IMR-90 (cell line): ENCODE measurements around the gene JPH3. TPM values are rescaled to one million over a fixed set of nuclear protein-coding genes. Genes with fewer than 3 reads are reported as not detected.

Source experiments
- ATAC-seq: fragments of 200-7000 bp; cut with Tn5 transposase; 2 replicates; pipeline ENCODE4 v1.9.1; 2020; ENCODE audit warnings: low read depth, mild to moderate bottlenecking, moderate library complexity
- BruUV-seq: library from RNA; stranded (reverse); fragments of 400-500 nt; replicated peaks from 2 replicates; lab custom pipeline; 2021; lab: Mats Ljungman, UMichigan
- CTCF ChIA-PET: fragments of 300-600 bp; formaldehyde crosslinking; extraction: SDS; loops from one replicate; lab custom pipeline; 2021; ENCODE audit warnings: antibody characterized with exemption; lab: Yijun Ruan, JAX
- POLR2A ChIA-PET: fragments of 300-600 bp; sonication (Branson Sonifier 250); formaldehyde crosslinking; loops from one replicate; lab custom pipeline; 2022; ENCODE audit warnings: antibody characterized with exemption; ENCODE audit not compliant: unreplicated experiment; lab: Charles Lee
- DNase-seq: peaks from one replicate; pipeline ENCODE4 v3.0.0; 2013
- H2AFZ ChIP-seq: replicated peaks from 2 replicates; pipeline ENCODE3; 2013; ENCODE audit warnings: low read length, mild to moderate bottlenecking; ENCODE audit not compliant: poor library complexity
- H2AK5ac ChIP-seq: 2 replicates; pipeline ENCODE4 v1.6.1; 2013; ENCODE audit warnings: low read depth, low read length, inconsistent platforms
- H2AK9ac ChIP-seq: replicated peaks from 2 replicates; pipeline ENCODE3; 2013; ENCODE audit warnings: mild to moderate bottlenecking, low read depth, low read length, moderate library complexity; ENCODE audit not compliant: poor library complexity
- H2BK120ac ChIP-seq: 2 replicates; pipeline ENCODE4 v1.6.1; 2013; ENCODE audit warnings: low read depth, low read length, inconsistent platforms
- H2BK15ac ChIP-seq: 3 replicates; pipeline ENCODE4 v1.6.1; 2013; ENCODE audit warnings: low read depth, low read length, inconsistent platforms
- H2BK20ac ChIP-seq: 2 replicates; pipeline ENCODE4 v1.6.1; 2013; ENCODE audit warnings: low read depth, mild to moderate bottlenecking, inconsistent platforms, low read length, moderate library complexity
- H2BK5ac ChIP-seq: 2 replicates; pipeline ENCODE4 v1.6.1; 2013; ENCODE audit warnings: mild to moderate bottlenecking, low read depth, low read length, inconsistent platforms; ENCODE audit not compliant: poor library complexity, severe bottlenecking
- H3K14ac ChIP-seq: replicated peaks from 2 replicates; pipeline ENCODE4 v1.6.1; 2013; ENCODE audit warnings: low read depth, low read length, inconsistent platforms
- H3K18ac ChIP-seq: 2 replicates; pipeline ENCODE4 v1.6.1; 2013; ENCODE audit warnings: low read depth, low read length, control low read depth
- H3K23ac ChIP-seq: 2 replicates; pipeline ENCODE4 v1.6.1; 2013; ENCODE audit warnings: low read depth, low read length, inconsistent platforms
- H3K27ac ChIP-seq: 2 replicates; pipeline ENCODE4 v1.5.1; 2013; ENCODE audit warnings: mild to moderate bottlenecking, control low read depth, low read length; ENCODE audit not compliant: insufficient read depth
- H3K27me3 ChIP-seq: 2 replicates; pipeline ENCODE4 v1.6.1; 2013; ENCODE audit warnings: low read length; ENCODE audit not compliant: control insufficient read depth, insufficient read depth
- H3K36me3 ChIP-seq: 2 replicates; pipeline ENCODE4 v1.6.1; 2013; ENCODE audit warnings: low read length, mixed read lengths; ENCODE audit not compliant: control insufficient read depth, insufficient read depth
- H3K4ac ChIP-seq: 2 replicates; pipeline ENCODE4 v1.6.1; 2013; ENCODE audit warnings: low read depth, low read length, inconsistent platforms
- H3K4me1 ChIP-seq: 2 replicates; pipeline ENCODE4 v1.6.1; 2013; ENCODE audit warnings: low read length, mixed read lengths; ENCODE audit not compliant: control insufficient read depth, insufficient read depth
- H3K4me2 ChIP-seq: 2 replicates; pipeline ENCODE4 v1.6.1; 2013; ENCODE audit warnings: low read depth, mild to moderate bottlenecking, control low read depth, low read length, moderate library complexity
- H3K4me3 ChIP-seq: 2 replicates; pipeline ENCODE4 v1.5.1; 2013; ENCODE audit warnings: low read depth, mild to moderate bottlenecking, control low read depth, low read length, moderate library complexity; ENCODE audit not compliant: insufficient read depth
- H3K56ac ChIP-seq: 2 replicates; pipeline ENCODE4 v1.6.1; 2013; ENCODE audit warnings: low read length, inconsistent platforms; ENCODE audit not compliant: insufficient read depth; ENCODE audit errors: extremely low read depth
- H3K79me1 ChIP-seq, 2 experiments: 2 replicates each; pipeline ENCODE4 v1.6.1; 2013; ENCODE audit warnings: low read length in 2 of 2, inconsistent platforms in 1 of 2, low read depth in 1 of 2
- H3K9ac ChIP-seq: 2 replicates; pipeline ENCODE4 v1.6.1; 2013; ENCODE audit warnings: low read depth, low read length, control low read depth
- H3K9me1 ChIP-seq: 2 replicates; pipeline ENCODE4 v1.6.1; 2013; ENCODE audit warnings: low read length, inconsistent platforms; ENCODE audit not compliant: insufficient read depth
- H3K9me3 ChIP-seq: 2 replicates; pipeline ENCODE4 v1.6.1; 2013; ENCODE audit warnings: low read length; ENCODE audit not compliant: control insufficient read depth, insufficient read depth
- H4K20me1 ChIP-seq: 2 replicates; pipeline ENCODE4 v1.6.1; 2013; ENCODE audit warnings: low read length, inconsistent platforms; ENCODE audit not compliant: insufficient read depth
- H4K5ac ChIP-seq: 2 replicates; pipeline ENCODE4 v1.6.1; 2013; ENCODE audit warnings: mild to moderate bottlenecking, low read depth, low read length, control low read depth
- H4K8ac ChIP-seq, 2 experiments: 2 replicates each; pipeline ENCODE4 v1.6.1; 2013; ENCODE audit warnings: low read depth in 2 of 2, low read length in 2 of 2, control low read depth in 1 of 2, inconsistent platforms in 1 of 2
- H4K91ac ChIP-seq: 2 replicates; pipeline ENCODE4 v1.6.1; 2013; ENCODE audit warnings: low read depth, low read length, inconsistent platforms; ENCODE audit not compliant: insufficient read depth
- CHD1 ChIP-seq: IDR thresholded peaks from 2 replicates; pipeline ENCODE4 v1.6.1; 2012; ENCODE audit warnings: low read depth, low read length, improper control_type of control experiment
- MAFK ChIP-seq: IDR thresholded peaks from 2 replicates; pipeline ENCODE4 v1.6.1; 2012; ENCODE audit warnings: low read depth, low read length, improper control_type of control experiment
- MAZ ChIP-seq: IDR thresholded peaks from 2 replicates; pipeline ENCODE4 v1.6.1; 2012; ENCODE audit warnings: low read depth, mild to moderate bottlenecking, low read length, improper control_type of control experiment, moderate library complexity, borderline replicate concordance
- MXI1 ChIP-seq: IDR thresholded peaks from 2 replicates; pipeline ENCODE4 v1.6.1; 2012; ENCODE audit warnings: low read depth, mild to moderate bottlenecking, low read length, moderate library complexity, borderline replicate concordance
- SMC3 ChIP-seq: fragments of 150-350 bp; IDR thresholded peaks from 2 replicates; pipeline ENCODE4 v1.6.1; 2016; ENCODE audit warnings: low read depth, mild to moderate bottlenecking, antibody characterized with exemption, low read length, moderate library complexity
- WGBS, 2 experiments: methylation state at CpG; one replicate each; pipeline versions ENCODE4 v1.1.5 to v1.1.7; 2013; ENCODE audit warnings: missing lambda C conversion rate in 2 of 2; ENCODE audit not compliant: insufficient read length in 1 of 2; ENCODE audit errors: extremely low coverage in 2 of 2; 5-methylcytosine and 5-hydroxymethylcytosine counted together
- dilution Hi-C: fragments of 300-500 bp; cut with HindIII; formaldehyde crosslinking; loops from one replicate; pipeline ENCODE4 v1.14.3; 2018; ENCODE audit warnings: low sequenced_read_pairs; ENCODE audit not compliant: unreplicated experiment
- in situ Hi-C: fragments of 300-500 bp; cut with MboI; formaldehyde crosslinking; loops from 3 replicates; pipeline ENCODE4 v1.14.3; 2019; ENCODE audit warnings: low sequenced_read_pairs, inconsistent platforms, mixed read lengths
- intact Hi-C: fragments of 100-400 bp; cut with micrococcal nuclease; formaldehyde crosslinking; loops from 2 replicates; pipeline ENCODE4 v1.10.0; 2022
- polyA plus RNA-seq, 3 experiments: library from polyadenylated mRNA; depleted of rRNA; stranded (reverse); fragments of >200 nt; gene quantifications; 2 replicates each; pipeline ENCODE4 v1.2.3, GENCODE V29; 2012; ENCODE audit warnings: low replicate concordance in 1 of 3
- total RNA-seq: library from RNA; depleted of rRNA; stranded (reverse); fragments of >200 nt; gene quantifications from 2 replicates; pipeline ENCODE4 v1.2.3, GENCODE V29; 2012
- TF ChIP-seq, protein P1 (sequence below): conservative IDR thresholded peaks from 2 replicates; pipeline ENCODE4 v1.5.1; 2012; ENCODE audit warnings: mild to moderate bottlenecking, low read depth, low read length, improper control_type of control experiment

Gene JPH3
- total and polyA plus RNA-seq, 2 of the 4 experiments (the other 2 are of a cell fraction), result 0.03 TPM; not detected in 1

DNA sequence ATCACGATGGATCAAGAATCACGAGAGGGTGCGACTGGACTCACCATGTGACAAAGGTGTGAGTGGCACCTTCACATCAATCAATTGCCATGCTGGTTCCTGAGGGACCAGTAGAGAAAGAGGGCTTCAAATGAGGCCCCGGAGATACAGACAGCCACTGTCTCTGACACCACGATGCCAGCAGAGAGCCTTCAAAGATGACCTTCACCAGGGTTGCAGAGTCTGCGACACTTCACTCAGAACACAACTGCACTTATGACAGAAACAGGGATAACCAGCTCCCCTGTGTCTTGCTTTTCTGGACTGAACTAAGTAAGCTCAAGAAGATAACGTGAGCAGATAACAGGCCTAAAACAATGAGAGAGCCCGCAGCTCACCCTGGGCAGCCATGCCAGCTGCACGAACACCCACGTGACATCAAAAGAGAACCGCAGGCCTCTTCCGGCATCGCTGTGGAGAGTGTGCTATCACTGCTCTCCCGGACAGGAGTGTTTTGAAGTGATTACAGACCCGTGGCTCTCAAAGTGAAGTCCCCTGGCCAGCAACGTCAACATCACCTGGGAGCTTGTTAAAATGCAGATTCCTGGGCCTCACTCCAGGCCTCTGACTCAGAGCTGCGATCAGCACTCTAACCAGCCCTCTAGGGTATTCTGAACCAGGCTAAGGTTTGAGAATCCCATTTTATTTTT is 127.1 kb downstream of the JPH3 start:
- Histone ChIP-seq H3K23ac (no peak overlapping the region), H3K36me3 (peaks cover 17% of the 10 kb centered on the region), H3K4ac (no peak overlapping the region), H3K9me1 (peaks cover 5% of the 10 kb centered on the region), H2BK15ac (no peak overlapping the region), H2BK5ac (no peak overlapping the region), H4K20me1 (peaks cover 19% of the 10 kb centered on the region), H3K27ac (no peak overlapping the region), H3K14ac (no peak overlapping the region), H4K8ac (no peak overlapping the region), H3K4me3 (no peak overlapping the region), H3K4me1 (peaks cover 8% of the 10 kb centered on the region; the same call in 1 of the 2 replicates), H3K56ac (no peak overlapping the region), H2AK9ac (no peak overlapping the region), H2BK120ac (no peak overlapping the region), H4K91ac (no peak overlapping the region), H4K5ac (no peak overlapping the region), H3K9ac (no peak overlapping the region), H2AFZ (no peak overlapping the region), H2AK5ac (no peak overlapping the region), H3K18ac (no peak overlapping the region), H3K4me2 (no peak overlapping the region), H2BK20ac (no peak overlapping the region), H3K27me3 (no peaks in the 10 kb centered on the region), H3K79me1 (peaks cover 0 to 19% of the 10 kb centered on the region in 2 experiments; a peak in 2 of 4 replicates), H3K9me3 (no peaks in the 10 kb centered on the region)
- no TSS peak for BruUV-seq
- 80% methylated on average over 2 of the region's 17 CpGs; no CpG with 5 or more reads in 1 of the 2 experiments for WGBS, 2 experiments
- no peak for ATAC-seq
- POLR2A ChIA-PET, result no interaction called here
- DNase-seq, result no peak
- intact Hi-C loops (no loop called here), in situ Hi-C loops (no loop called here), dilution Hi-C loops (no loop called here)
- CTCF ChIA-PET, result interaction anchor here (0.7 kb wide), 1 partner anchor 99 kb away, joined by 3 read pairs; no protein-coding TSS in a partner anchor
- TF ChIP-seq SMC3, result no peak
- TF ChIP-seq, protein P1, sequence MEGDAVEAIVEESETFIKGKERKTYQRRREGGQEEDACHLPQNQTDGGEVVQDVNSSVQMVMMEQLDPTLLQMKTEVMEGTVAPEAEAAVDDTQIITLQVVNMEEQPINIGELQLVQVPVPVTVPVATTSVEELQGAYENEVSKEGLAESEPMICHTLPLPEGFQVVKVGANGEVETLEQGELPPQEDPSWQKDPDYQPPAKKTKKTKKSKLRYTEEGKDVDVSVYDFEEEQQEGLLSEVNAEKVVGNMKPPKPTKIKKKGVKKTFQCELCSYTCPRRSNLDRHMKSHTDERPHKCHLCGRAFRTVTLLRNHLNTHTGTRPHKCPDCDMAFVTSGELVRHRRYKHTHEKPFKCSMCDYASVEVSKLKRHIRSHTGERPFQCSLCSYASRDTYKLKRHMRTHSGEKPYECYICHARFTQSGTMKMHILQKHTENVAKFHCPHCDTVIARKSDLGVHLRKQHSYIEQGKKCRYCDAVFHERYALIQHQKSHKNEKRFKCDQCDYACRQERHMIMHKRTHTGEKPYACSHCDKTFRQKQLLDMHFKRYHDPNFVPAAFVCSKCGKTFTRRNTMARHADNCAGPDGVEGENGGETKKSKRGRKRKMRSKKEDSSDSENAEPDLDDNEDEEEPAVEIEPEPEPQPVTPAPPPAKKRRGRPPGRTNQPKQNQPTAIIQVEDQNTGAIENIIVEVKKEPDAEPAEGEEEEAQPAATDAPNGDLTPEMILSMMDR, result no peak
- no peak for TF ChIP-seq MAFK
- no peak for TF ChIP-seq MXI1
- TF ChIP-seq CHD1, result no peak
- no peak for TF ChIP-seq MAZ
